Stimulated activated CD4-positive, alpha-beta T cell treated with anti-CD3 and anti-CD28 coated beads, Interleukin-4, amount 100 ng/mL, for 24 hours (primary cell): ENCODE results near the gene RHOBTB3.

Source experiments
- DNase-seq: peaks from one replicate; pipeline ENCODE4 v3.0.0-alpha.2; 2020

RHOBTB3 gene

DNA sequence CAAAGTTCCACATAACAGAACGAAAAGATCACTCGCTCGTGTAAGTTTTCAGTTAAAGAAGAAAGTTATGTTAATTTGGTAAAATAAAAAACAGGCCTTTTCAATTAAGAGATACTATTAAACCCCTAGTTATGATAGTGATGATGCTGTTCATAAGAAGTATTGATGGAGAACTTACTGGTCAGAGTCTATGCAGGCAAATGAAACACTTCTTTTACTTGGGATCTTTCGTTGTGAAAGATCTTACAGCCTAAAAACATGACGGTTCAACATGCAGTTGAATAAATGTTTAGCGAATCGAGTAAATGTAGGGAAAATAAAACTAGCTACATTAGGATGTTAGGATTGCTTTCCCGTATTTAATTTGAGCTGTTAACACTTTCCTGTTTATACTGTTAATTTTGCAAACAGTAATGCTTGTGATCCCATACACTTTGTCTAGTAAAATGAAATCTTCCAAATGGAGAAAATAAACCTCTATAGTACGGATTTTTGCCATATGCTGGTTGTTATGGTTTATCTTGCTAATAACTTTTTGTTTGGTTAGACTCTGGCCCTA, 2.0 kb downstream of the RHOBTB3 start:
- no peak for DNase-seq

GRCh38 chr5:95734187-95734586, 3.1 kb downstream of the RHOBTB3 start:
- DNase-seq = no peak

GRCh38 chr5:95734906-95735305, 3.8 kb downstream of the RHOBTB3 start:
- DNase-seq = no peak

DNA sequence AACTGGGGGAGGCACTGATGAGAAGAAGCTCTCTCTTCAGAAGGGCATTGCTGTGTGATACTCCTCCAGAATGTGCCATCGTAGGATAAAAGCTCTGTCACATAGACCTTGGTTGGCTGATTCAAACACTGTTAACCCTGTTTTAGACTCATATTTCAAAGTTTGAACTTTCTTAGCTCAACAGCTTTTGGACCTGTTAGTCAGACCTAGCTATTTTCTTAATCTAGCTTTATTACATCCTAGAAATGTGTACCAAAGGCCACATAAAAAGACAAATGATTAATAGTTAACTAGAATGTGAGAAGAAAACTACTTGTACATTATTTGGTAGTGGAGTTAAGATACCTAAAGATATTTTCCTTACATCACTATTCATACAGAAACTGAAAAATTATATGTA, 4.3 kb downstream of the RHOBTB3 start:
- no peak for DNase-seq

DNA sequence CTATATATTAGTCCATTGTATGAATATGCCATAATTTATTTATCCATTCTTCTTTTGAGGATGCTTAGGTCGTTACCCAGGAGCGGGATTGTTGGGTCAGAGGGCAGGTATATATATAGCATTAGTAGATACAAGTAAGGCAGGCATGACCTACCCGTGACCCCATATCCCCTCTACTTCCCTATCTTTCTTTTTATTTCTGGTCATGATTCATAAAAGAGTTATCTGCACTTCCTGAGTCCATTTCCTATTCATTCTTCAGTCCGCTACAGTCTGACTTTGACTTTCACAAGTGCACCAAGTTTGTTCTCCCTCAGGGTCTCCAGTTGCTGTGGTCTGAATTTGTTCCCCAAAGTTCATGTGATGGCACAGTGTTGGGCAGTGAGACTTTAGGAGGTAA, 6.9 kb downstream of the RHOBTB3 start:
- no peak for DNase-seq

- DNase-seq = no peak
Measured at GRCh38 chr5:95738834-95739233, 7.7 kb downstream of the RHOBTB3 start.

DNA sequence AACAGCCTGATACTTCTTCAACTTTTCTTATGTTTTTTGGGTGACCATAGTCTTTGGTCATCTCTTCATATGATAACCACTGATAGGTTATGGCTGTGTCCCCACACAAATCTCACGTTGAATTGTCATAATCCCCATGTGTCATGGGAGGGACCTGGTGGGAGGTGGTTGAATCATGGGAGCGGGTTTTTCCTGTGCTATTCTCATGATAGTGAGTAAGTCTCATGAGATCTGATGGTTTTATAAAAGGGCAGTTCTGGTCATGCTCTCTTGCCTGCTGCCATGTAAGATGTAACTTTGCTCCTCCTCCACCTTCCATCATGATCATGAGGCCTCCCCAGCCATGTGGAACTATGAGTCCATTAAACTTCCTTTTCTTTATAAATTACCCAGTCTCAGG, 8.7 kb downstream of the RHOBTB3 start:
- peak; percentile 11 for DNase-seq

GRCh38 chr5:95741458-95741857, 10.3 kb downstream of the RHOBTB3 start:
- DNase-seq = no peak

GRCh38 chr5:95743232-95743631, 12.1 kb downstream of the RHOBTB3 start:
- DNase-seq = no peak

GRCh38 chr5:95743877-95744276, 12.7 kb downstream of the RHOBTB3 start:
- no peak for DNase-seq

- no peak for DNase-seq
Measured at GRCh38 chr5:95746194-95746593, 15.1 kb downstream of the RHOBTB3 start.

DNA sequence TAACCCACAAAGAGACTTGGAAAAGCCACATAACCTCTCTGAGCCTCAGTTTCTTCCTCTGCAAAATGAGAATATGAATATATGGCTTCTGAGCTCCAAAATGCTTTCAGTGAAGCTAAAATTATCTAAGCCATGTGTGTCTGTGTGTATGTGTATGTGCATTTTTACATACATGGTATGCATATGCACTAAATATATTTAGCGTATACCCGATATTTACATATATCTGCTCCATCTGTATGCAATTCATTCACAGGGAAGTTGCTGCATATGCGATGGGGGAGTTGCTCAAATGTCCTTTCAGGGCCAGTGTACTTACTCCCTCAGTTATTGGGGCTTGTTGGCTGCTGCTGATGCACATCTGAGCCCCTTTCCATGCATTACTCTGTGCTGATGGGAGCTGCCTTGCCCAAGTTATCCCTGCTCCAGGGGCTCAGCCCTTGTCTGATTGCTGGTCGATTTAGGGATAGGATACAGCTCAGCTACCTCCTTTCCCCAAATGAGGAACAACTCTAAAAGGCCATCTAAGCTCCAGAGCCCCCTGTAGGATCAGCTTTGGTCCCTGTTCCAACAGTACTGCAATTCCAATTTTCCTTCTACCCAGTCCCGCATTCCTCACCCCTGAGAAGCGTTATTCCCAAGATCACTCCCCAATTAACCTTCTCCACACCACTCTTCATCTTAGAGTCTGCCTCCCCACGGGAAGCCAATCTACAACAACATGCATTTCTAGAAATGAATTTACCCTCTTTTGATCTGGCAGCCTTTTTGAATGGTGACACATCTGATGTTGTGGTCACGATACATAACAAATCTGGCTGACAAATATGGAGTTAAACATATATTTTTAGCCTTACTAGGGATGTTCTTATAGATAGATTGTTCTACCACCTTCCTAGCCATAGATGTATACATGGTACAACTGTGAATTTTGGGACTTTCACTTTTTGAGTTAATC, 15.9 kb downstream of the RHOBTB3 start:
- DNase-seq = no peak

DNA sequence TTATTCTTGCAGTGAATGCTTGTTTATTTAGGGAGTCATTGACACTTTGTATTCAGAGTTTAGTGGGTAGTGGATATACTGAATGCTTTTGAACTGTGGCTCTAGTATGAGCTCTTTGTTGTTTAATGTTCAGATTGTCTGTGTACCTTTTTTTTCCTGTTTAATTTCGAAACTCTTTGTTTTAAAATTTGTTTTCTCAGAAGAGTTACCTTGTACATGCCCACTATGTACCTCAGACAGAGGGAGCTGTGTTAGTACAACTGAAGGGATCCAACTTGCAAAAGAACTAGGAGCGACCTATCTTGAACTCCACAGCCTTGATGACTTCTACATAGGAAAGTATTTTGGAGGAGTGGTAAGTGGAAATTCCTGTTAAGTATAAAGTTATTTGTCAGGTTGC, 17.0 kb downstream of the RHOBTB3 start:
- no peak for DNase-seq

DNA sequence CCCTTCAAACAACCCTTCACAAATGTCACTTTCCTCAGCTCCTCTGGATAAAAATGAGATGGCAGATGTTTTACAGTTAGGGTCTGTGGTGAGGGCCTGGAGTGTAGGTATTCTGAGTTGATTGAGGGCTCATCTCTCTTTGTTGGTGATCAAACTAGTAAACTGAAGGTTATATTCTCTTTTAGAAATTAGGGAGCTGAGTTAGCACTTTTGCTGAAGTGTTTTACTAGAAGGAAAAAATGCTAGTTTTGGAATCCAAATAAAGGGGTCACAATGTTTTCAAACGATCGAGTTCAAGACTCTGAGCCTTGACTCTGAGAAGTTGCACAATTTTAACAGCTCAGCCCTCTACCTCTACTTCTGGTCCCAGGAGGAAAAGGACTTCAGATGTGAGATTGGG, 23.4 kb downstream of the RHOBTB3 start:
- no peak for DNase-seq

- no peak for DNase-seq
Measured at GRCh38 chr5:95759005-95759404, 27.9 kb downstream of the RHOBTB3 start.

- no peak for DNase-seq
Measured at GRCh38 chr5:95759634-95760033, 28.5 kb downstream of the RHOBTB3 start.

- peak; percentile 20 for DNase-seq
Measured at GRCh38 chr5:95760273-95761191, 29.4 kb downstream of the RHOBTB3 start.

DNA sequence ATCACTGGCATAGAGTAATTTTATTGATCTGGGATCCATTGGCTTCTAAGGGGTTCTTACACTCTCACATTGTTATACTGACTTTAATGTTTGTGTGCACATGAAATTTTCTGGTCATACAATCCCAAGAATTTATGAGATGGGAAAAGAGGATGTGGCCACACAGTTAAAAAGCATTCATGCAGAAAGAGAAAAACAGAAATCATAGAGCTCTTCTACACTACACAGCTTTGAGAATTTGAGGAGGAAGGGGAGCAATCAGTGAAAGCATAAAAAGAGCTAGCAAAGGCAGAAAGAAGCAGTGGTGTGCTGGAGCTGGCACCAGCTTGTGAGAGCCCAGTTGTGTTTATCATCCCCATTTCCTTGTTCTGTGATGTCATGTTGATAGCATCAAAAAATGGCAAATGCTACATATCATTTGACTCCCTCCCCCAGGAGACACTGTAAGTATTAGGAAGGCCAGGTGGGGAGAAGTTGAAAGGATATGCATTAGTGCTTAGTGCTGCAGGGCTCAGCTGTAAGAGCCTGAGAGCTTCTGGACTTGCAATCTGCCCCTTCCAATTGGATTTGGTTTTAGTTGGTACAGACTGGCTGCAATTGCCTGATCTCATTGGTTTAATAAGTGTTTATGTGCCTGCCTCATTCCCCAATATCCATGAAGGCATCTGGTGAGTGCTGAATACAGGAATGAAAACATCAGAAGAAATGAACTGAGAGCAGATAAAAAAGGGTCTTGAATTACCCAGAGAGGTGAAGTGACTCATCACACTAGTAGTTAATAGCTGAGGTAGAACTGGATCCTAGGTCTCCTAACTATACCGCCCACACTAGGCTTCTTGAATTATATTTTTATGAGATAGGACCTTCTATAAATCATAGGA, 30.9 kb downstream of the RHOBTB3 start:
- no peak for DNase-seq

DNA sequence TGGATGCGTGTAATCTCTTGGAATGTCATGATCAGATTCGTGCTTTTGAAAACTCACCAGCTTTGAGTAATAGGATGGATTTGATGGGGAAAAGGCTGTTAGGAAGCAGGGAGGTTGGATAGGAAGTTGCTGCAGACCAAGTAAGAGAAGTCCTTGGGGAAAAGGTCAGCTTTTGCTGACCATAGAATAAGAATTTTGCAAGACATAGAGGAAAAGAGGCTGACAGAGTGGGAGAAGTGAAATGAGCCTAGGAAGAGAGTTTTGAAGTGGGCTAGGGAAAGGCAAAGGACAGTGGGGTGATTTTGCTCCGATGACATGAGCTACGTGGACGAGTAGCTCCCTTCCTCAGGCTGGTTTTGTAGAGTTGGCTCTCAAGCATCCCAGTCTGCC, 31.5 kb downstream of the RHOBTB3 start:
- DNase-seq = no peak

GRCh38 chr5:95763941-95764340, 32.8 kb downstream of the RHOBTB3 start:
- no peak for DNase-seq

DNA sequence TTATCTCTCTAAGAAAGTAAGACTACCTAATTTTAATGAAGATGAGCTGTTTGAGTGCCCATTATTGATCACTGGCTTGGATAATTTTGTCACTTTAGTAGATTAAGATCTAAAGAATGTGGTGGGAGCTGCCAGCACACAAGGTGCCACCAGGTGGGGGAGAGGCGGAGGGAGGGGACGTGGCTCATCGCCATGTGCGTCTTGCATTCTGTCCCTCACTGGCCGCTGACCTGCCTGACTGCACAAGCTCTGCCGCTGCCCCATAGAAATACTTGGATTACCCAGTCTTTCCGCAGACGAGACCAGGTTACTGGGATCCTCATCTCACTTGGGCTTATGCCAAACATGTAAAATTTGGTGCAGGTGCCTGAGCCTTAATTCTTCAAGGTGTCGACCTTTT, 37.6 kb downstream of the RHOBTB3 start:
- no peak for DNase-seq
